HG02970 (cell line): ENCODE results near the gene LAMA4.

ENCODE experiments used
- ATAC-seq: cut with Tn5 transposase; IDR thresholded peaks from one replicate; pipeline ENCODE4 v1.9.1; 2021; ENCODE audit warnings: mild to moderate bottlenecking, moderate library complexity, moderate number of reproducible peaks; ENCODE audit not compliant: unreplicated experiment, low FRiP score

Gene LAMA4

GRCh38 chr6:112274774-112275173, 20.4 kb upstream of the LAMA4 start:
- no peak for ATAC-seq

DNA sequence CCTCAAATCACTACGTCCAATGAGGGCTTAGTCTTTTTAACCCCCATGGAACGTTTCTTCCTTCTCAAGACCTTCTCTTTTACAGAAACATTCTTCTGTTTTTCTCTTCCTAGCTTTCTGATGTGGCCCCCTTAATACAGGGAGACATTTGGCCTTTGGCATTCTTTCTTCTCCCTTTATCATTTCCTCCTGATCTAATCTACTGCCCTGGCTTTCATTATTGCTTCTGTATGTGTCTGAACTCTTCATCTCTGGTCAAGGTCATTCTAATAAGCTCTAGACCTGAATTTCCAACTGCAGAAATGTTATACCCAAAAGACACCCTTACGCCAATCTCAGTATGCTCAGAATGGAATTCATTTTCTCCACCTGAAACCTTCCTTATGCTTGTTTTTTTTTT, 18.4 kb upstream of the LAMA4 start:
- no peak for ATAC-seq

DNA sequence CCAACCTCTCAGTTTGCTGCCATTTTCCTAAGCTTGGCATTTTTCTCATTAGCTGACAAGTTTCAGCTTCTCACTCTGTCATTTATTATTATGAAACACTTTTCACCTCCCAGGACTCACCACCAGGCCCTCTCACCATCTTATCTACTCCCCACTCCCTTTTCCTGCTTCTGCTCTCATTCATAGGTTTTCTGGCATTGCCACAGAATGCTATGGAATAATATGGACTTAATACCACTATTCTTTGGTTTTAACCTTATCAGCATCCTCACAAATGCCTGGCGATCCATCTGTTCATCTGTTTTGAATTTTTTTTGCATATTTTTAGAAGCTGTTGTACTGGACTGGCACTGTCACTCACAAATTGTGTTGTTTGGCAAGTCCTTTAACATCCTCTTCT, 16.4 kb upstream of the LAMA4 start:
- no peak for ATAC-seq

DNA sequence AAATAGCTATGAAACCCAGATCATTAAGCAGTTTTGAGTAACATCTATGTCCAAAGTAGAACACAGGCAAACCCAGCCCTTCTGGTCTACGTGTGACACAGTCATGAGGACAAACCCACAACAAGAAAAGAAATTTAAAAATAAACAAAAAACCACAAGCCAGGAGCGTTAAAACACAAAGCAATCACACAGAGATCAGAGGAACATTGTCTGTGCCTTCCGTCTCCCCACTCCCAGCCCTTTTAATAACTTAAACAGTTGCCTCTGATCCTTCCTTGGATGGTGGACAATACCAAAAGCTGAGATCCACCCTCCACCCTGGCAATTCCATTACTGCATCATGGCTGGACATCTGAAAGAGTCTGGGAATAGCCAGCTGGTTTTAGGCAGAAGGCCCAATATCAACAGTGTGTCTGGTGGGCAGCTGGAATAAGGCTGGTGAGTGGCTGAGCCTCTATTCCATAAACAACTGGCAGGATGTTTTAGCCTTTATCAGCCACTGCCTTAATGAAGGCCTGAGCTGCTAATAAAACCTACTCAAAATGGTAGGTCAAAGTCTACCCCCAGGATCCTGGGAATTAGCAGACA, 15.7 kb upstream of the LAMA4 start:
- no peak for ATAC-seq

DNA sequence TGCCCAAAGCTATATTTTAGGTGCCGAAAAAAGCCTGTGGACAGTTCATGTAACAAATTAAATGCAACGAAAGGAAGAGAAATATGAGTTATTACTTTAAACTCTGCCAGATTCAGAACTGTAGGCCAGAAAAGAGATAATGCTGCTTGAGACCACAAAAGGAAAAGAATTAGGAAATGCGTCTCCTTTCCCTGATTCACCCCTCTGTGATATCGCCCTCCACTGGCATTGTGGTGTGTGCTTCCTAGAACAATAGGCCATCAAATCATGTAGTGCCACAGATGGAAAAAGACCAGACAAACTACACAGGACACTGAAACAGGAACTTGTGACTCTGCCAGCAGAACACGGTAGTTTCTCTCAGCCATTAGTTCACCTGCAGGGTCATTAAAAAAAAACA, 14.7 kb upstream of the LAMA4 start:
- no peak for ATAC-seq

GRCh38 chr6:112268654-112269053, 14.3 kb upstream of the LAMA4 start:
- no peak for ATAC-seq

DNA sequence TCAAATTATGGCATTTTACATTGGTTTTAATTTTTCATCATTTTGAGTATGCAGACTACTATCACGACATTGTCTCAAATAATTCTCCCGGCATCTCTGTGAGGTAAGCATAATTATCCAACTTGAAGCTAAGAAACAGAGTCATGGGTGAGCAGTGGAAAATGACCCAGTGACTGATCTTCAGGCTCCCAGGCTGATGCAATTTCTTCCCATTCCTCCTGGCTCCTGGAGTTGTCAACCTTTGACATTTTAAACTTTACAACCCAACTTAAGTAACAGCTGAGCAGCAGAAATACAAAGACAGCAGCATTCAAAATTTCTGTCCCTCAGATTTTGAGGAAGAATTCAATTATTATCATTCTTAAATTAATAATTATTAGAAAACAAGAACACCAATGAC, 13.7 kb upstream of the LAMA4 start:
- ATAC-seq, result no peak

DNA sequence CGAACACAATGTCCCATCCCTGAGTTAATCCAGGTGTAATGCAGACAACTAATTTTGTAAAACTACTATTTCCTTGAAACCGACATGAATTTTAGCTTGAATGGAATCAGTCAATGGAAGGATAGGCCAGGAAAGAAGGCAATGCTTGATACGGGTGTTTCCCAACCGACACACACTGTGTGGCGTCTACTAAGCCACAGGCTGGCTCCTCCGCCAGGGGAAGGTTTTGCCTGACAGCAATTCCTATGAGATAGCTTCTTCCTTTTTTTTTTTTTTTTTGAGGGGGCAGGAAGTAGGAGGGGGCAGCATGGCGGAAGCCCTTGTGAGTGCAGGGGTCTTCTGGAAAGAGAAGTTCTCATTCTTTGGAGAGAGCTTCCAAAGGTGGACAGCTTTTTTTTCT, 12.0 kb upstream of the LAMA4 start:
- no peak for ATAC-seq

- ATAC-seq, result no peak
Measured at GRCh38 chr6:112259337-112259675, 4.9 kb upstream of the LAMA4 start.

GRCh38 chr6:112258642-112259336, 4.4 kb upstream of the LAMA4 start:
- ATAC-seq, result no peak

DNA sequence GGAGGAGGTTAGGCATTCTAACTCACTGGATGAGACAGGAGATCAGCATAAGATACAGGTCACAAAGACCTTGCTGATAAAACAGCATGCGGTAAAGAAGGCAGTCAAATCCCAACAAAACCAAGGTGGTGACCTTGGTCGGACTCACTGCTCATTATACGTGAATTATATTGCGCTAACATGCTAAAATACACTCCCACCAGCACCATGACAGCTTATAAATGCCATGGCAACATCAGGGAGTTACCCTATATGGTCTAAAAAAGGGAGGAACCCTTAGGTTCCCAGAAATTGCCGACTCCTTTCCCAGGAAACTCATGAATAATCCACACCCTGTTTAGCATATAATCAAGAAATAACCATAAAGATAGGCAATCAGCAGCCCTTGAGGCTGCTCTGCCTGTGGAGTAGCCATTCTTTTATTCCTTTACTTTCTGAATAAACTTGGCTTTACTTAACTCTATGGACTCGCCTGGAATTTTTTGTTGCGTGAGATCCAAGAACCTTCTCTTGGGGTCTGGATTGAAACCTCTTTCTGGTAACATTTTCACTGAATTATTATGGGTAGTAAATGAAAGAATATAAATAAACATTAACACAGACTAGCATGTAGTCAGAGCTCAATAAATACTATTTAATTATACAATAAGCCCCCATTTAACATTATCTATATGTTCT, 3.0 kb upstream of the LAMA4 start:
- no peak for ATAC-seq

DNA sequence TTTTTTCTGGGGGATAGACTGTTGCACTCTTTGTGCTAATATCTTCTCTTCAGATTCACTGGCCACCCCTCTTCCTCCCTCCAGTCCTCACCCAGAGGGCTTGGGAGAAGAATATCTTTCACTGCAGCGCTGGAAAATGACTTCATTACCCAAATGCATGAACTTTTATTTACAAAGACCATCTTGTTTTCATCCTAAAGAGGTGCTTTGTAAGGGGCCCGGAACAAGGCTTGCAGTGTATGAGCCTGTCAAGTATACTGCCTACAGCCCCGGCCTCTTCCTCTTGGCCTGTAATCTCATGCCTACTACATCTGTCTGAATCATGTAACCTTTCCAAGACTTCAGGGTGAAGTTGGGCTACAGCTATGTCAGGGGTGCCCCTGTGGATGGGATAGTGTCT, 554 bp upstream of the LAMA4 start:
- no peak for ATAC-seq

DNA sequence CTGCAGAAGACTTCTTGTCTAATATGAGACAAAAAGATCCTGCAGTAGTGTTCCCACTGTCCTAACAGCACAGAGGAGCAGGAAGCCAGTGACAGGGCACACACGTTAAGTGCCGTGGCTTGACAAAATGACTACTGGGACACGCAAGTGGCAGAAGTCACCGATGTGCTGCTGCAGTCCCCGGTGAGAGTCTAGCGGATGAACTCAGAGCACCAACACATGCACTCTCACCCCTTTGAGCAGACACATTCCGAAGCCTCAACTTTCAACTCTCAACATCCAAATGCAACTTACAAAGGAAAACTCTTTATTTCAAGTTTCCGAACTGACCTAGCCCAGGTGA, 898 bp downstream of the LAMA4 start:
- no peak for ATAC-seq

GRCh38 chr6:112252571-112253497, 1.5 kb downstream of the LAMA4 start:
- no peak for ATAC-seq

DNA sequence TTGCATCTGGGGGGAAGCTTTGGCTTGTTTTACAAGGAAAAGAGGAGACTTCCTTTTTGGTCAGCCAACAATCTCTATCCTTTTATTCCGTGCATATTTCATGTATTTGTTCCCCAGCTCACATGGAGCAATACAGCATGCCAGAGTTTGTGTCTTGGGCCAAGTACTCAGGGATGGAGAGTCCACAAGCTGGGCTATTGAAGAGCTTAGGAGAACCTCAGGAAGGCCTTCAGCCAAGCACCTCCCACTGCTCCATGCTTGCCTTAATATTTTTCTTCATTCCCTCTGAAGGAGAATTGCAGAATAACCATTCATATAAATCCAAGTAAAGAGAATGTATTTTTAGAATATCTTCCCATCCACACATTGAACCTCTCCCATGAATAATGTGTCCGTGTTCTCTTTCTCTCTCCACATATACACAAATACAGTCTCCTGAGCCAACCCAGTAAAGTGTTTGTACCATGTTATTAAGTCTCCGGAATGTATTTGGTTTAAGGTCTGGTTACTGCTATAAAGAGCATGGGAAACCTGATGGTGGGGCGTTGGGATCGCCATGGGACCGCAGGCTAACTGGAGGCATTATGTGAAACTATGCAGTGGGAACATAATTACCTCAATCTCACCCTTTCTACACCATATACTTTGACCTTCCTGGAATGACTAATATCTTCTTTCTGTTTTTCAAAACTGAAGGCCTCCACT, 3.0 kb downstream of the LAMA4 start:
- no peak for ATAC-seq

- ATAC-seq, result no peak
Measured at GRCh38 chr6:112249489-112249888, 4.9 kb downstream of the LAMA4 start.

- no peak for ATAC-seq
Measured at GRCh38 chr6:112247275-112247674, 7.1 kb downstream of the LAMA4 start.

DNA sequence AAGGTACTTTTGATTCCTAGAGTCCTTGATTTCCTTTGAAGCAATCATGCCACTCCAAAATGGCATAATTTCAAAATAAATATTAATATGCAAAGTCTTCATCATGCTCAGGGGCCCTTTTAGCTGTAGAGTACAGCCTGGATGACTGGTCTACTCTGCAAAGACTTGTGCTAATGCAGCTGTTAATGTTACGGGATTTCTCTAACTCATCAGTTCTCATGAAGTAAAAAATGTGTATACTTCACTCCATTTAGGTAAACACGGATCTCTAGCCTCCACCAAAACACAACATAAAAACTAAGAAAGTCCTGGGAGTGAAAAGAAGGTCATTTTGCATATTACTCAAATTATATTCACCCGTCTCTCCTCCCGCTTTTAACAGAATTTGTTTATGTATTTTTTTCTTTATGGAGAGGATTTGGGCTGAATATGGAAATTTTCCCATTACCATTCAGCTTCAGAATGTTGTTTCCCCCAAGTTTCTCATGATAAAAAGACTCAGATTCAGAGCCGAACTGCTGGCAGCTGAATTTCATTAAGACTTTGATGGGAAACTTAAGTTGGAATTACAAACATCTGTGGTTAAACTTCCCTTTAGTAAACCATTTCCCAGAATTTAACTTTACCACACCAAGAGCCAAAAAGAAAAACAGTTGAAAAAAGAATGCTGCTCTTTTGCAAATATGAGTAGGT, 8.7 kb downstream of the LAMA4 start:
- ATAC-seq, result no peak

- ATAC-seq, result no peak
Measured at GRCh38 chr6:112243861-112244827, 10.2 kb downstream of the LAMA4 start.
